Endodermal cell (in vitro differentiated cells): ENCODE measurements around the gene CRLF3. TPM values are rescaled to one million over a fixed set of nuclear protein-coding genes. Genes with fewer than 3 reads are reported as not detected.

Experiments
- DNase-seq: peaks from one replicate; pipeline ENCODE4 v3.0.0-alpha.2; 2017
- H3K27ac ChIP-seq: 2 replicates; pipeline ENCODE4 v1.5.1; 2013; ENCODE audit warnings: mild to moderate bottlenecking, low read depth, low read length, moderate library complexity
- H3K27me3 ChIP-seq: 2 replicates; pipeline ENCODE4 v1.6.1; 2013; ENCODE audit warnings: mild to moderate bottlenecking, low read length, moderate library complexity; ENCODE audit not compliant: insufficient read depth, control insufficient read depth, poor library complexity, severe bottlenecking
- H3K36me3 ChIP-seq: 2 replicates; pipeline ENCODE4 v1.7.0; 2013; ENCODE audit warnings: mild to moderate bottlenecking, low read length, moderate library complexity; ENCODE audit not compliant: control insufficient read depth, insufficient read depth
- H3K4me1 ChIP-seq: one replicate; pipeline ENCODE4 v1.7.0; 2013; ENCODE audit warnings: low read length; ENCODE audit not compliant: control insufficient read depth, insufficient read depth
- H3K4me3 ChIP-seq: 2 replicates; pipeline ENCODE4 v1.5.1; 2013; ENCODE audit warnings: mild to moderate bottlenecking, low read length, moderate library complexity
- H3K9ac ChIP-seq: 2 replicates; pipeline ENCODE4 v1.6.1; 2013; ENCODE audit warnings: mild to moderate bottlenecking, low read length, moderate library complexity; ENCODE audit not compliant: poor library complexity, severe bottlenecking; ENCODE audit errors: extremely low read depth
- H3K9me3 ChIP-seq: 2 replicates; pipeline ENCODE4 v1.6.1; 2013; ENCODE audit warnings: mild to moderate bottlenecking, low read length, moderate library complexity; ENCODE audit not compliant: control insufficient read depth
- H3K27ac Mint-ChIP-seq: 2 replicates; pipeline ENCODE4 v1.8.0; 2020; ENCODE audit warnings: mixed read lengths
- H3K27me3 Mint-ChIP-seq: 2 replicates; pipeline ENCODE4 v1.8.0; 2021; ENCODE audit warnings: mild to moderate bottlenecking, mixed read lengths; ENCODE audit not compliant: insufficient read depth
- H3K36me3 Mint-ChIP-seq: 2 replicates; pipeline ENCODE4 v1.8.0; 2020; ENCODE audit warnings: low read depth, mixed read lengths
- H3K4me1 Mint-ChIP-seq: 2 replicates; pipeline ENCODE4 v1.8.0; 2020; ENCODE audit warnings: mixed read lengths
- H3K4me3 Mint-ChIP-seq: 2 replicates; pipeline ENCODE4 v1.8.0; 2020; ENCODE audit warnings: mild to moderate bottlenecking, moderate library complexity, mixed read lengths
- H3K9me3 Mint-ChIP-seq: 2 replicates; pipeline ENCODE4 v1.8.0; 2020; ENCODE audit warnings: mild to moderate bottlenecking, mixed read lengths
- WGBS, 2 experiments: methylation state at CpG; one replicate each; pipeline versions ENCODE4 v1.1.5 to v1.1.7; 2013; ENCODE audit warnings: missing lambda C conversion rate in 2 of 2, mixed read lengths in 1 of 2; ENCODE audit not compliant: insufficient coverage in 1 of 2, insufficient read length in 1 of 2; 5-methylcytosine and 5-hydroxymethylcytosine counted together
- total RNA-seq, 2 donors: library from RNA; stranded (reverse); fragmentation: NEBNext Ultra II Directional in 1 of 2; extraction: Animal tissue kit (Norgen Biotek cat#: 25700) in 1 of 2; gene quantifications; 2 replicates in 1 of 2; 3 replicates in 1 of 2; pipeline ENCODE4 v1.2.1, GENCODE V29; 2021
- TF ChIP-seq, protein P1 (sequence below): fragments of 200-600 bp; sonication (generic); conservative IDR thresholded peaks from 2 replicates; pipeline ENCODE4 v1.5.0; 2021; ENCODE audit warnings: antibody characterized with exemption, mild to moderate bottlenecking

The CRLF3 gene
- total RNA-seq, 2 donors from 2014 or later, result 26.1 to 31.2 TPM

DNA sequence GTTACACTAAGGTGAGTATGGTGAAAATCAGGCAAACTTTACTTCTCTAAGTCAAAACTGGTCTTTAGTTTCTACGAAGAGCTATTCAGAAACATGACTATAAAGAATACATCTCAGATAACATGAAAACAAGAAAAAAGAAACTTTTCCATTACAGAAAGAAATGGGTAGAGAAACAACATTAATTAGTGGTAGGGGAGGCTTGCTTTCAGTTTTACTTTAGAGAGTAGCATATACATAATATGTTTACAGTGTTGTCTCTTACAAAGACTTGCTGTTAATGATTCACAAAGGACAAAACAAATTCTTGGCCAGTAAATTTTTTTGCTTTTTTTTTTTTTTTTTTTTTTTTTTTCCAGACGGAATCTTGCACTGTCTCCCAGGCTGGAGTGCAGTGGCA is 34.2 kb downstream of the CRLF3 start:
- DNase-seq, result no peak
- Histone ChIP-seq H3K9me3 (no peaks in the 10 kb centered on the region), H3K27ac (no peak overlapping the region), H3K9ac (no peak overlapping the region), H3K36me3 (peaks cover 80% of the 10 kb centered on the region), H3K27me3 (no peaks in the 10 kb centered on the region), H3K4me3 (no peak overlapping the region), H3K4me1 (no peaks in the 10 kb centered on the region)
- Mint-ChIP-seq H3K4me1 (no peaks in the 10 kb centered on the region), H3K36me3 (peaks cover 67% of the 10 kb centered on the region), H3K9me3 (no peaks in the 10 kb centered on the region), H3K27me3 (no peaks in the 10 kb centered on the region), H3K27ac (no peak overlapping the region), H3K4me3 (no peak overlapping the region)
- TF ChIP-seq, protein P1, sequence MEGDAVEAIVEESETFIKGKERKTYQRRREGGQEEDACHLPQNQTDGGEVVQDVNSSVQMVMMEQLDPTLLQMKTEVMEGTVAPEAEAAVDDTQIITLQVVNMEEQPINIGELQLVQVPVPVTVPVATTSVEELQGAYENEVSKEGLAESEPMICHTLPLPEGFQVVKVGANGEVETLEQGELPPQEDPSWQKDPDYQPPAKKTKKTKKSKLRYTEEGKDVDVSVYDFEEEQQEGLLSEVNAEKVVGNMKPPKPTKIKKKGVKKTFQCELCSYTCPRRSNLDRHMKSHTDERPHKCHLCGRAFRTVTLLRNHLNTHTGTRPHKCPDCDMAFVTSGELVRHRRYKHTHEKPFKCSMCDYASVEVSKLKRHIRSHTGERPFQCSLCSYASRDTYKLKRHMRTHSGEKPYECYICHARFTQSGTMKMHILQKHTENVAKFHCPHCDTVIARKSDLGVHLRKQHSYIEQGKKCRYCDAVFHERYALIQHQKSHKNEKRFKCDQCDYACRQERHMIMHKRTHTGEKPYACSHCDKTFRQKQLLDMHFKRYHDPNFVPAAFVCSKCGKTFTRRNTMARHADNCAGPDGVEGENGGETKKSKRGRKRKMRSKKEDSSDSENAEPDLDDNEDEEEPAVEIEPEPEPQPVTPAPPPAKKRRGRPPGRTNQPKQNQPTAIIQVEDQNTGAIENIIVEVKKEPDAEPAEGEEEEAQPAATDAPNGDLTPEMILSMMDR, result no peak
- WGBS, 2 experiments, result 92 to 100% methylated on average over 1 to 2 of the region's 2 CpGs

DNA sequence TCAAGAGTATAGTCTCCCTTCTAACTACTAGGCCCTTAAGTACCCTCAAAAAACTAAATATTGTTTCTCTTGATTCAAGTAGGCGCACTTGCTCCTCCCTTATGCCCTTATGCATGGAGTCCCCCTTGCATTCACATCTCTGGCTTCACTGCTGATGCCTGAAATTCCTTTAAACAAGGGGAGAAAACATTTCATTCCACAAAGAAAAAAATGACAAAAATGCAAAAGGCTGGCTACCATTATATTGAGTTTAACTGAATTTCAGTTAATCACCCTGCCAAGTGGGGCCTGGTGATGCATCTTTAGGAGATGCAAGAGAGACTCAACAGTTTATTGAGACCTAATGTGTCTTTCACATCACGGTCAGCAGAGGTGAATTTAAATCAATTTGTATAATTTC is 35.6 kb downstream of the CRLF3 start:
- no peak for DNase-seq
- Histone ChIP-seq H3K9ac (no peak overlapping the region), H3K36me3 (peaks cover 80% of the 10 kb centered on the region), H3K27me3 (no peaks in the 10 kb centered on the region), H3K9me3 (no peaks in the 10 kb centered on the region), H3K27ac (no peak overlapping the region), H3K4me1 (no peaks in the 10 kb centered on the region), H3K4me3 (no peak overlapping the region)
- Mint-ChIP-seq H3K27ac (no peak overlapping the region), H3K9me3 (no peaks in the 10 kb centered on the region), H3K27me3 (no peaks in the 10 kb centered on the region), H3K4me1 (no peaks in the 10 kb centered on the region), H3K36me3 (peaks cover 68% of the 10 kb centered on the region), H3K4me3 (no peak overlapping the region)
- TF ChIP-seq, protein P1, result no peak
- 94 to 100% methylated on average over 1 of the region's 2 CpGs for WGBS, 2 experiments

DNA sequence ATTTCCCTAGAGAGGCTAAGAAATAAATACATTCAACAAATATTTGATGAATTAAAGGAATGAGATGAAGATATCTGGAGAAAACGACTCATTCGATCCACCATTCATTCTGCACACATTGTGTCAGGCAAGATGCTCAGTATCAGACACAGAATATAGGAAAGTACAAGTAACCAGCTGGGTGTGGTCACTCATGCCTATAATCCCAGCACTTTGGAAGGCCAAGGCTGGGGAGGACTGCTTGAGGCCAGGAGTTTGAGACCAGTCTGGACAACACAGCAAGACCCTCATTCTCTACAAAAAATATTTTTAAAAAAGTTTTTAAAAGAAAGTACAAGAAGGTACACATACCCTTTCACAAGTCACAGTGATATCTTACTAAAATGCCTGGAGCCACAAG is 42.3 kb downstream of the CRLF3 start:
- H3K4me3 Mint-ChIP-seq, result no peak overlapping the region
- H3K36me3 Mint-ChIP-seq, result peaks cover 45% of the 10 kb centered on the region
- no peak overlapping the region for H3K27ac Mint-ChIP-seq
- no peaks in the 10 kb centered on the region for H3K9me3 ChIP-seq
- H3K27me3 Mint-ChIP-seq, result no peaks in the 10 kb centered on the region
- 93% methylated on average over 2 of the region's 2 CpGs; no CpG with 5 or more reads in 1 of the 2 experiments for WGBS, 2 experiments
- no peaks in the 10 kb centered on the region for H3K9me3 Mint-ChIP-seq
- H3K27ac ChIP-seq, result no peak overlapping the region
- DNase-seq, result no peak
- no peak overlapping the region for H3K4me3 ChIP-seq
- no peak overlapping the region for H3K9ac ChIP-seq
- no peaks in the 10 kb centered on the region for H3K4me1 Mint-ChIP-seq
- H3K36me3 ChIP-seq, result peaks cover 77% of the 10 kb centered on the region
- TF ChIP-seq, protein P1, result no peak
- H3K4me1 ChIP-seq, result no peaks in the 10 kb centered on the region
- H3K27me3 ChIP-seq, result no peaks in the 10 kb centered on the region
